HepG2 (cell line): ENCODE measurements around the gene NOM1. TPM values are rescaled to one million over a fixed set of nuclear protein-coding genes. Genes with fewer than 3 reads are reported as not detected.
"Not testable (repeated sequence)": the region's sequence is repeated elsewhere in the genome, so short reads cannot be mapped to it uniquely, and the experiment has no call there.

Experiments used
- ATAC-seq: fragments of 200-7000 bp; cut with Tn5 transposase; 3 replicates; pipeline ENCODE4 v1.9.1; 2020; ENCODE audit warnings: mild to moderate bottlenecking, moderate library complexity
- BruUV-seq: library from RNA; stranded (reverse); fragments of 400-500 nt; replicated peaks from 2 replicates; lab custom pipeline; 2021; lab: Mats Ljungman, UMichigan
- CTCF ChIA-PET: fragments of 300-600 bp; formaldehyde crosslinking; extraction: SDS; loops from one replicate; lab custom pipeline; 2021; ENCODE audit warnings: low total read pairs, inconsistent platforms, low intra/inter-chr PET ratio; lab: Yijun Ruan, JAX
- POLR2A ChIA-PET: fragments of 350-600 bp; sonication (Branson Sonifier 250); formaldehyde crosslinking; loops from one replicate; lab custom pipeline; 2020; ENCODE audit warnings: antibody characterized with exemption, inconsistent platforms; lab: Yijun Ruan, JAX
- DNase-seq: peaks from one replicate; pipeline ENCODE4 v3.0.0-alpha.2; 2015; ENCODE audit warnings: low spot score
- FAIRE-seq: peaks from 3 replicates; lab custom pipeline; 2011; peaks lifted over from hg19 to GRCh38; lab: Jason Lieb, UNC
- H2AFZ ChIP-seq: one replicate; pipeline ENCODE4 v1.6.1; 2011; ENCODE audit warnings: low read length, inconsistent platforms
- H3K27ac ChIP-seq: fragments of 300-600 bp; 3 replicates; pipeline ENCODE4 v1.8.0; 2011; ENCODE audit warnings: mixed run types, mild to moderate bottlenecking, mixed read lengths, low read length, inconsistent platforms; ENCODE audit not compliant: insufficient read depth; ENCODE audit errors: extremely low read length
- H3K27me3 ChIP-seq, 2 experiments: fragments of 200-600 bp in 1 of 2; 2 replicates in 1 of 2; 3 replicates in 1 of 2; pipeline versions ENCODE4 v1.6.0 to v1.8.0; 2011; ENCODE audit warnings: low read length in 2 of 2, mild to moderate bottlenecking in 2 of 2, moderate library complexity in 2 of 2, inconsistent platforms in 1 of 2; ENCODE audit not compliant: insufficient read depth in 2 of 2, control insufficient read depth in 1 of 2
- H3K36me3 ChIP-seq, 2 experiments: fragments of 200-600 bp in 1 of 2; replicated peaks in 1 of 2; 2 replicates in 1 of 2; 3 replicates in 1 of 2; pipeline versions ENCODE4 v1.5.1 to v1.8.0; 2011; ENCODE audit warnings: low read length in 2 of 2, inconsistent platforms in 1 of 2; ENCODE audit not compliant: insufficient read depth in 2 of 2, control insufficient read depth in 1 of 2
- H3K4me1 ChIP-seq: 2 replicates; pipeline ENCODE4 v1.5.1; 2012; ENCODE audit warnings: low read length, inconsistent platforms; ENCODE audit not compliant: insufficient read depth
- H3K4me2 ChIP-seq: 2 replicates; pipeline ENCODE4 v1.6.0; 2011; ENCODE audit warnings: low read depth, low read length, inconsistent platforms
- H3K4me3 ChIP-seq, 3 experiments: fragments of 200-600 bp in 1 of 3; sonication (generic), shearing (Covaris generic) in 1 of 3; replicated peaks in 1 of 3; 2 replicates each; pipeline ENCODE4 v1.5.1; 2011 to 2016; ENCODE audit warnings: low read length in 3 of 3, inconsistent platforms in 2 of 3, low read depth in 2 of 3, mild to moderate bottlenecking in 2 of 3, control low read depth in 1 of 3, mixed read lengths in 1 of 3; ENCODE audit not compliant: insufficient read depth in 1 of 3
- H3K79me2 ChIP-seq: one replicate; pipeline ENCODE4 v1.6.1; 2011; ENCODE audit warnings: low read length, inconsistent platforms; ENCODE audit not compliant: insufficient read depth
- H3K9ac ChIP-seq: 2 replicates; pipeline ENCODE4 v1.6.0; 2011; ENCODE audit warnings: mild to moderate bottlenecking, low read depth, low read length, inconsistent platforms; ENCODE audit not compliant: insufficient read depth
- H3K9me3 ChIP-seq: 2 replicates; pipeline ENCODE4 v1.5.1; 2012; ENCODE audit warnings: mild to moderate bottlenecking, low read length
- H4K20me1 ChIP-seq: 2 replicates; pipeline ENCODE4 v1.6.0; 2011; ENCODE audit warnings: inconsistent platforms, mild to moderate bottlenecking, low read length, moderate library complexity; ENCODE audit not compliant: insufficient read depth
- AHR ChIP-seq: IDR thresholded peaks from 2 replicates; pipeline ENCODE4 v1.6.1; 2018; ENCODE audit warnings: missing genetic modification reagents, missing compliant biosample characterization
- BHLHE40 ChIP-seq: IDR thresholded peaks from 2 replicates; pipeline ENCODE4 v1.6.1; 2011; ENCODE audit warnings: low read length, improper control_type of control experiment
- CREB1 ChIP-seq, 2 experiments: fragments of 450-650 bp in 1 of 2; IDR thresholded peaks; 2 replicates each; pipeline ENCODE4 v1.6.1; 2016 to 2017; ENCODE audit warnings: control low read depth in 1 of 2, mild to moderate bottlenecking in 1 of 2, missing compliant biosample characterization in 1 of 2, missing genetic modification characterization in 1 of 2
- FOSL2 ChIP-seq: sonication (generic); formaldehyde crosslinking; IDR thresholded peaks from 2 replicates; pipeline ENCODE4 v1.4.0; 2020; ENCODE audit warnings: missing genetic modification reagents
- WGBS: methylation state at CpG from one replicate; pipeline ENCODE4 v1.1.6; 2017; ENCODE audit warnings: low lambda C conversion rate; 5-methylcytosine and 5-hydroxymethylcytosine counted together
- in situ Hi-C: cut with HindIII; loops from 2 replicates; pipeline ENCODE4 v1.10.0; 2017; ENCODE audit warnings: low pct_unique_long_range_greater_than_20kb; ENCODE audit not compliant: extremely low pct_ligation_motif_present
- intact Hi-C: fragments of 100-400 bp; cut with micrococcal nuclease; formaldehyde crosslinking; loops from one replicate; pipeline ENCODE4 v1.10.0; 2022; ENCODE audit not compliant: unreplicated experiment
- polyA plus RNA-seq, 8 experiments: library from polyadenylated mRNA; depleted of rRNA in 3 of 8; stranded (reverse) in 7 of 8; unstranded in 1 of 8; fragments of >200 nt; fragmentation: Illumina TruSeq in 4 of 8; extraction: Trizol in 4 of 8; gene quantifications; 2 replicates each; pipeline versions ENCODE4 v1.2.1 to v1.2.3, GENCODE V29; 2011 to 2016; ENCODE audit warnings: low read depth in 4 of 8, missing spikeins in 1 of 8, mixed read lengths in 1 of 8; ENCODE audit not compliant: insufficient read depth in 1 of 8
- total RNA-seq, 5 experiments: library from RNA; depleted of rRNA; stranded (reverse); fragments of >200 nt; fragmentation: Illumina TruSeq; extraction: Trizol; gene quantifications; 2 replicates each; pipeline ENCODE4 v1.2.3, GENCODE V29; 2016; ENCODE audit warnings: low read depth in 1 of 5

The NOM1 gene
- total and polyA plus RNA-seq, 2 of the 13 experiments (the other 11 are each of a cell fraction or from before 2014, with no cell fraction given), result 14.2 to 26.2 TPM

DNA sequence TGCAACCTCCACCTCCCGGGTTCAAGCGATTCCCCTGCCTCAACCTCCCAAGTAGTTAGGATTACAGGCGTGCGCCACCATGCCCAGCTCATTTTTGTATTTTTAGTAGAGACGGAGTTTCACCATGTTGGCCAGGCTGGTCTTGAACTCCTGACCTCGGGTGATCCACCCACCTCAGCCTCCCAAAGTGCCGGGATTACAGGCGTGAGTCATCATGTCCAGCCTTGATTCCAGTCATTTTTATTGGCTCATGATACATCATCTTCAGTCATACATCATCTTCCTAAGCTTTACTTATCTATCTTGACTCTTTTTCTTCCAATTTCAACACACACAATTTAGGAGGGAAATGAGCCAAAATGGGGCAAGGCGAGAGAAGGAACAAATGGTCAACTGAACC lies 49.4 kb upstream of the NOM1 start:
- H3K27ac ChIP-seq; H3K4me3 ChIP-seq; intact Hi-C loops; H4K20me1 ChIP-seq; POLR2A ChIA-PET; H3K36me3 ChIP-seq; H3K4me2 ChIP-seq; H2AFZ ChIP-seq; DNase-seq; H3K9ac ChIP-seq; H3K9me3 ChIP-seq; H3K79me2 ChIP-seq; FAIRE-seq; ATAC-seq; H3K27me3 ChIP-seq; CTCF ChIA-PET; H3K4me1 ChIP-seq; in situ Hi-C loops; BruUV-seq; TF ChIP-seq CREB1 (CRISPR knock-in tag; IDR thresholded peaks at IDR 0.05): not testable (repeated sequence)
- whole genome bisulfite sequencing, result 53% methylated on average over 9 of the region's 9 CpGs
- TF ChIP-seq CREB1 (IDR thresholded peaks at IDR 0.05), result peak; percentile 53; the same call in 1 of the 2 replicates

DNA sequence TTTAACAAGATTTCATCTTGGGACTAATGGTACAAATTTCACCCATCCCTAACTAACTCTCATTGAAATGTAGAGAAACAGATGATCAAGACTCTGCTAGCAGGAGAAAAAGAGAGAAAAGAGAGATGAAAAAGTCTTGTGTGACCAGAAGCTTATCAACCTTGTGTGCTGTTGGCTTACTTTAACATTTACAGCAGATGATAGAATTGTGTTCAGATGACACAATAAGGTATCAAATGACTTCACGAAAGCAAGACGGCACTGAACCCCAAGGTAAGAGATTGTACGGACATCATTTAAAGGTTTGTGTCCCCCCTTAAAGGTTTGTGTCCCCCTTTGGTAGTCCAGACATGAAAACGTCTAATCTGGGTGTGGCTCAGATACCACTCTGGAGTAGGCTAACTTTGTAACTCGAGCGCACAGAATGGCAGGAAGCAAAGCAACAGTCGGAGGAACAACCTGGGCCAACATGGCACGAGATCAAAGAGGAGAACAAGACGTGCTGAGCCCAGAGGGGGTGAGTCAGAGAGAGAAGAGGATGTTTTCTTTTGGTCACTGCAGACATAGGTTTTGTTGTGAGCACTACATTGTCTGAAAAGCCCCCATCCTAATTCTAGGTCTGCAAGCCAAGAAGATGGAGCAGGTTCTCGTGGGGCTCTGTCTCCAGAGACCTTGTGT lies 46.1 kb upstream of the NOM1 start:
- FAIRE-seq (no peak), DNase-seq (peak; percentile 37), ATAC-seq (peak; percentile 51; the same call in 2 of the 3 replicates)
- no peaks in the 10 kb centered on the region for H3K9me3 ChIP-seq
- in situ Hi-C loops (no loop called here), intact Hi-C loops (no loop called here)
- H2AFZ ChIP-seq, result no peak overlapping the region
- POLR2A ChIA-PET, result no interaction called here
- no peaks in the 10 kb centered on the region for H4K20me1 ChIP-seq
- TF ChIP-seq AHR (CRISPR knock-in tag), result no peak
- 0 out of 2 replicates have a peak, but pooled peaks have one; percentile 28 for TF ChIP-seq BHLHE40
- peak; percentile 60 for TF ChIP-seq FOSL2
- CTCF ChIA-PET, result no interaction called here
- 0 out of 5 replicates have a peak, but pooled peaks cover 0 to 4% of the 10 kb centered on the region in 2 experiments for H3K27me3 ChIP-seq
- no peak overlapping the region for H3K4me3 ChIP-seq
- H3K27ac ChIP-seq, result no peak overlapping the region
- H3K4me1 ChIP-seq, result peaks cover 10% of the 10 kb centered on the region; the same call in 1 of the 2 replicates
- no peak overlapping the region for H3K9ac ChIP-seq
- WGBS, result 26% methylated on average over 10 of the region's 10 CpGs
- no peaks in the 10 kb centered on the region for H3K36me3 ChIP-seq
- no TSS peak for BruUV-seq
- H3K79me2 ChIP-seq, result no peaks in the 10 kb centered on the region
- H3K4me2 ChIP-seq, result no peak overlapping the region
